Natural killer cell (primary cell): ENCODE data around the gene GCLC. TPM values are rescaled to one million over a fixed set of nuclear protein-coding genes. Genes with fewer than 3 reads are reported as not detected.

ENCODE experiments used
- ATAC-seq, 3 donors: fragments of 150-1000 bp in 2 of 3; fragments of 200-7000 bp in 1 of 3; cut with Tn5 transposase; 1 replicate in 1 of 3; 2 replicates in 2 of 3; pipeline ENCODE4 v1.10.0; 2021; ENCODE audit warnings: mild to moderate bottlenecking in 2 of 3, moderate library complexity in 2 of 3
- DNase-seq, 2 donors: peaks; one replicate each; pipeline versions ENCODE4 v3.0.0 to v3.0.0-alpha.2; 2013 to 2021; ENCODE audit warnings: mixed read lengths in 1 of 2
- H3K27ac ChIP-seq: one replicate; pipeline ENCODE4 v1.5.1; 2013; ENCODE audit warnings: mild to moderate bottlenecking, low read length
- H3K27me3 ChIP-seq: one replicate; pipeline ENCODE4 v1.6.1; 2013; ENCODE audit warnings: low read length; ENCODE audit not compliant: control insufficient read depth, insufficient read depth
- H3K36me3 ChIP-seq: one replicate; pipeline ENCODE4 v1.6.1; 2013; ENCODE audit warnings: low read length; ENCODE audit not compliant: control insufficient read depth, insufficient read depth
- H3K4me1 ChIP-seq: one replicate; pipeline ENCODE4 v1.6.1; 2013; ENCODE audit warnings: low read length; ENCODE audit not compliant: control insufficient read depth, insufficient read depth
- H3K4me3 ChIP-seq: one replicate; pipeline ENCODE4 v1.5.1; 2013; ENCODE audit warnings: low read length
- H3K9me3 ChIP-seq: one replicate; pipeline ENCODE4 v1.6.1; 2013; ENCODE audit warnings: low read length; ENCODE audit not compliant: control insufficient read depth, insufficient read depth
- H3K27ac Mint-ChIP-seq, 2 donors: one replicate each; pipeline ENCODE4 v1.8.0; 2022; ENCODE audit warnings: mild to moderate bottlenecking in 2 of 2, mixed read lengths in 2 of 2, moderate library complexity in 1 of 2
- H3K27me3 Mint-ChIP-seq, 2 donors: one replicate each; pipeline ENCODE4 v1.8.0; 2022; ENCODE audit warnings: low read depth in 2 of 2, mixed read lengths in 2 of 2
- H3K36me3 Mint-ChIP-seq: one replicate; pipeline ENCODE4 v1.8.0; 2022; ENCODE audit warnings: mixed read lengths
- H3K4me1 Mint-ChIP-seq, 2 donors: one replicate each; pipeline ENCODE4 v1.8.0; 2022; ENCODE audit warnings: mixed read lengths in 2 of 2
- H3K4me3 Mint-ChIP-seq: one replicate; pipeline ENCODE4 v1.8.0; 2022; ENCODE audit warnings: mild to moderate bottlenecking, moderate library complexity, mixed read lengths
- H3K9me3 Mint-ChIP-seq, 2 donors: one replicate each; pipeline ENCODE4 v1.8.0; 2022; ENCODE audit warnings: mixed read lengths in 2 of 2
- CTCF ChIP-seq: fragments of 200-600 bp; IDR thresholded peaks from one replicate; pipeline ENCODE4 v1.8.0; 2022; ENCODE audit warnings: antibody characterized with exemption
- WGBS: methylation state at CpG from one replicate; pipeline ENCODE4 v1.1.7; 2013; ENCODE audit warnings: missing lambda C conversion rate; ENCODE audit not compliant: insufficient coverage; 5-methylcytosine and 5-hydroxymethylcytosine counted together
- intact Hi-C: fragments of 100-400 bp; cut with micrococcal nuclease; formaldehyde crosslinking; loops from one replicate; pipeline ENCODE4 v1.14.2; 2022
- total RNA-seq, 4 donors: library from RNA; stranded (reverse); fragments of 120-200 nt in 1 of 4; gene quantifications; one replicate each; pipeline versions ENCODE4 v1.2.3 to v1.2.4, GENCODE V29; 2013 to 2022

GCLC gene
- total RNA-seq, 3 donors from 2014 or later (not counting 1 experiment from before 2014, with no cell fraction given): 39.0 to 52.7 (median 39.2) TPM

DNA sequence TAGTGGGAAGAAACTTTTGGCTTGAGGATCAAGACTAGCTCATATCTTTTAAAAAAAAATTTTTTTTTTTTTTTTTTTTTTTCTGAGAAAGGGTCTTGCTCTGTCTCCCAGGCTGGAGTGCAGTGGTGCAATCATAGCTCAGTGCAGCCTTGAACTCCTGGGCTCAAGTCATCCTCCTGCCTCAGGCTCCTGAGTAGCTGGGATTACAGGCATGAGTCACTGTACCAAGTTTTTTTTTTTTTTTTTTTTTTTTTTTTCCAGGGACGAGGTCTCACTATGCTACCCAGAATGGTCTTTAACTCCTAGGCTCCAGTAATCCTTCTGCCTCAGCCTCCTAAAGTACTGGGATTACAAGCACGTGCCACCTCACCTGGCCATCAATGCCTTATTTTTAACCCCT lies 27.9 kb downstream of the GCLC start:
- Histone ChIP-seq H3K27me3 (no peaks in the 10 kb centered on the region), H3K4me1 (no peaks in the 10 kb centered on the region), H3K9me3 (no peaks in the 10 kb centered on the region), H3K36me3 (peaks cover 34% of the 10 kb centered on the region), H3K4me3 (no peak overlapping the region), H3K27ac (no peak overlapping the region)
- intact Hi-C loops: no loop called here
- ATAC-seq: no peak
- DNase-seq: no peak
- TF ChIP-seq CTCF: no peak
- Mint-ChIP-seq H3K4me3 (no peak overlapping the region), H3K4me1 (peaks cover 0 to 9% of the 10 kb centered on the region in 2 donors), H3K27ac (no peak overlapping the region), H3K36me3 (peaks cover 9% of the 10 kb centered on the region), H3K27me3 (no peaks in the 10 kb centered on the region), H3K9me3 (no peaks in the 10 kb centered on the region)
- 81% methylated on average over 2 of the region's 2 CpGs for WGBS

- Mint-ChIP-seq H3K36me3 (peaks cover 6% of the 10 kb centered on the region), H3K4me1 (peaks cover 0 to 5% of the 10 kb centered on the region in 2 donors), H3K9me3 (no peaks in the 10 kb centered on the region), H3K27me3 (no peaks in the 10 kb centered on the region), H3K27ac (no peak overlapping the region), H3K4me3 (no peak overlapping the region)
- no peak for ATAC-seq
- H3K27me3 ChIP-seq: no peaks in the 10 kb centered on the region
- no peak overlapping the region for H3K27ac ChIP-seq
- TF ChIP-seq CTCF: no peak
- WGBS: 87% methylated on average over 3 of the region's 3 CpGs
- peaks cover 45% of the 10 kb centered on the region for H3K36me3 ChIP-seq
- intact Hi-C loops: no loop called here
- no peak overlapping the region for H3K4me3 ChIP-seq
- H3K4me1 ChIP-seq: no peaks in the 10 kb centered on the region
- H3K9me3 ChIP-seq: no peaks in the 10 kb centered on the region
- DNase-seq: no peak
Observed at GRCh38 chr6:53514677-53515076, 30.2 kb downstream of the GCLC start.

DNA sequence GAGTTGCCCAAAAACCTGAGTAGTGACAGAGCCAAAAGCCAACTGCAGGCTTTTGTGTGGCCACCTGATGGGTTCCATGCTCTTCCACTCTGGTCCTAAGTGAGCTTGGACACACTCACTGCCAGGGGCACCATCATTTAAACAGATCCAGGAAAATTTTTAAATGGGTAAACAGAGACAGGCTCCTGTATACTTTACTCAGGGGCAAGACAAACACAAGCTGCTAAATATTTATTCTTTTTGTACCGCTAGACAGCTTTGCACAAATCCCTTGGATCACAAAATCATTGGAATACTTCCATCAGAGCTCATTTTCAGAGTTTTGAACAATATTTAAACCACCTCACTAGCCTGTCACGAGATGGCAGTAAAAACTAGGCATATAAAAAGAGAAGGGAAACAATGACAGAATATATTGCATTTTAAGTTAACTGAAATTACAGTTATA lies 31.4 kb downstream of the GCLC start:
- Histone ChIP-seq H3K36me3 (peaks cover 45% of the 10 kb centered on the region), H3K4me1 (no peaks in the 10 kb centered on the region), H3K27ac (no peak overlapping the region), H3K9me3 (no peaks in the 10 kb centered on the region), H3K27me3 (no peaks in the 10 kb centered on the region), H3K4me3 (no peak overlapping the region)
- Mint-ChIP-seq H3K27ac (no peak overlapping the region), H3K4me3 (no peak overlapping the region), H3K4me1 (peaks cover 2 to 5% of the 10 kb centered on the region in 2 donors), H3K9me3 (no peaks in the 10 kb centered on the region), H3K36me3 (peaks cover 16% of the 10 kb centered on the region), H3K27me3 (no peaks in the 10 kb centered on the region)
- no peak for TF ChIP-seq CTCF
- DNase-seq: no peak
- intact Hi-C loops: no loop called here
- WGBS: 89% methylated on average over 1 of the region's 2 CpGs
- no peak for ATAC-seq

GRCh38 chr6:53513056-53513455 lies 31.8 kb downstream of the GCLC start:
- Mint-ChIP-seq H3K4me1 (peaks cover 5 to 7% of the 10 kb centered on the region in 2 donors), H3K9me3 (no peaks in the 10 kb centered on the region), H3K27me3 (no peaks in the 10 kb centered on the region), H3K27ac (no peak overlapping the region), H3K4me3 (no peak overlapping the region), H3K36me3 (peaks cover 21% of the 10 kb centered on the region)
- Histone ChIP-seq H3K27ac (no peak overlapping the region), H3K4me1 (no peaks in the 10 kb centered on the region), H3K4me3 (no peak overlapping the region), H3K27me3 (no peaks in the 10 kb centered on the region), H3K9me3 (no peaks in the 10 kb centered on the region), H3K36me3 (peaks cover 47% of the 10 kb centered on the region)
- no peak for DNase-seq
- TF ChIP-seq CTCF: no peak
- intact Hi-C loops: no loop called here
- no peak for ATAC-seq
- 96% methylated on average over 4 of the region's 4 CpGs for WGBS
